ENCODE data around the gene RCSD1.

DNA sequence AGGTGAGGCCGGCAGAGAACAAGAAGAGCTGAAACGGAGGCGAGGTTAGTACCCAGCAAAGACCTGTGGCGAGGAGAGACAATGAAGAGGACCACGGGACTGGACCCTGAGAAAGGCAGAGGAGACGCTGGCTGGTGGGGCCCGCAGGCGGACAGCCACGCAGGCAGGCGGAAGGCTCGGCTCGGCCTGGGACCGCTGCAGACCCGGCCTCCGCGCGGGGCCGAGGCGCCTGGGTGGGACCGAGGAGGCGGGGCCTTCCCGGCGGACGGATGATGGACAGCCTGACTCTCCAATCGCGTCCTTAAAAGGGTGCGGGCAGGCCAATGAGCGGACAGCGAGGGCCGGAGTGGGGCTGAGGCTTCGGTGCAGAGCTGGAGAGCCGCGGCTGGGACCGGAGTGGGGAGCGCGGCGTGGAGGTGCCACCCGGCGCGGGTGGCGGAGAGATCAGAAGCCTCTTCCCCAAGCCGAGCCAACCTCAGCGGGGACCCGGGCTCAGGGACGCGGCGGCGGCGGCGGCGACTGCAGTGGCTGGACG is 91.7 kb downstream of the RCSD1 start, which contains the start of gene MPZL1:
- no peak for TF ChIP-seq EZH2 (IDR thresholded peaks at IDR 0.05; ENCODE audit: borderline replicate concordance, low read depth, low read length, poor library complexity, severe bottlenecking)
- TF ChIP-seq, protein P1, sequence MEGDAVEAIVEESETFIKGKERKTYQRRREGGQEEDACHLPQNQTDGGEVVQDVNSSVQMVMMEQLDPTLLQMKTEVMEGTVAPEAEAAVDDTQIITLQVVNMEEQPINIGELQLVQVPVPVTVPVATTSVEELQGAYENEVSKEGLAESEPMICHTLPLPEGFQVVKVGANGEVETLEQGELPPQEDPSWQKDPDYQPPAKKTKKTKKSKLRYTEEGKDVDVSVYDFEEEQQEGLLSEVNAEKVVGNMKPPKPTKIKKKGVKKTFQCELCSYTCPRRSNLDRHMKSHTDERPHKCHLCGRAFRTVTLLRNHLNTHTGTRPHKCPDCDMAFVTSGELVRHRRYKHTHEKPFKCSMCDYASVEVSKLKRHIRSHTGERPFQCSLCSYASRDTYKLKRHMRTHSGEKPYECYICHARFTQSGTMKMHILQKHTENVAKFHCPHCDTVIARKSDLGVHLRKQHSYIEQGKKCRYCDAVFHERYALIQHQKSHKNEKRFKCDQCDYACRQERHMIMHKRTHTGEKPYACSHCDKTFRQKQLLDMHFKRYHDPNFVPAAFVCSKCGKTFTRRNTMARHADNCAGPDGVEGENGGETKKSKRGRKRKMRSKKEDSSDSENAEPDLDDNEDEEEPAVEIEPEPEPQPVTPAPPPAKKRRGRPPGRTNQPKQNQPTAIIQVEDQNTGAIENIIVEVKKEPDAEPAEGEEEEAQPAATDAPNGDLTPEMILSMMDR (conservative IDR thresholded peaks at IDR 0.05; ENCODE audit: low read depth, low read length): no peak

Data from A673 (cell line).